SK-N-SH treated with all-trans-retinoic acid at 6 μM for 48 hours (cell line): ENCODE measurements around the gene SPACA5.
"Not testable (repeated sequence)": the region's sequence is repeated elsewhere in the genome, so short reads cannot be mapped to it uniquely, and the experiment has no call there.

Experiments
- ATAC-seq: fragments of 200-7000 bp; cut with Tn5 transposase; 3 replicates; pipeline ENCODE4 v1.9.1; 2020; ENCODE audit warnings: mild to moderate bottlenecking, moderate library complexity
- ARNTL ChIP-seq: fragments of 450-650 bp; formaldehyde crosslinking; IDR thresholded peaks from 2 replicates; pipeline ENCODE4 v1.5.0; 2020; ENCODE audit warnings: low read depth, mild to moderate bottlenecking, moderate library complexity, borderline replicate concordance
- BACH2 ChIP-seq: fragments of 250-450 bp; sonication (Bioruptor Pico); IDR thresholded peaks from 2 replicates; pipeline ENCODE4 v1.9.0; 2021; ENCODE audit warnings: mild to moderate bottlenecking, borderline replicate concordance
- CSDC2 ChIP-seq: fragments of 250-450 bp; sonication (Bioruptor Pico); IDR thresholded peaks from 2 replicates; pipeline ENCODE4 v1.5.0; 2020; ENCODE audit warnings: mild to moderate bottlenecking, moderate library complexity
- GLIS3 ChIP-seq: fragments of 250-450 bp; sonication (Bioruptor Pico); IDR thresholded peaks from 2 replicates; pipeline ENCODE4 v1.5.0; 2020; ENCODE audit warnings: mild to moderate bottlenecking, moderate library complexity
- ISL1 ChIP-seq: fragments of 250-450 bp; sonication (Bioruptor Pico); IDR thresholded peaks from 2 replicates; pipeline ENCODE4 v2.1.2; 2022; ENCODE audit warnings: mild to moderate bottlenecking, moderate library complexity
- OSR1 ChIP-seq: fragments of 250-450 bp; sonication (Bioruptor Pico); IDR thresholded peaks from 2 replicates; pipeline ENCODE4 v1.8.0; 2022; ENCODE audit warnings: moderate library complexity, mild to moderate bottlenecking, inconsistent platforms
- PPARA ChIP-seq: fragments of 250-450 bp; sonication (Bioruptor Pico); IDR thresholded peaks from 2 replicates; pipeline ENCODE4 v1.5.0; 2020; ENCODE audit warnings: mild to moderate bottlenecking, borderline replicate concordance
- RARB ChIP-seq: fragments of 250-450 bp; sonication (Bioruptor Pico); IDR thresholded peaks from 2 replicates; pipeline ENCODE4 v1.8.0; 2021; ENCODE audit warnings: mild to moderate bottlenecking, moderate library complexity
- SNAI2 ChIP-seq: fragments of 250-450 bp; sonication (Bioruptor Pico); IDR thresholded peaks from 2 replicates; pipeline ENCODE4 v1.5.0; 2020; ENCODE audit warnings: mild to moderate bottlenecking, moderate library complexity
- TCF4 ChIP-seq: fragments of 250-450 bp; sonication (Bioruptor Pico); IDR thresholded peaks from 2 replicates; pipeline ENCODE4 v1.8.0; 2021; ENCODE audit warnings: mild to moderate bottlenecking, moderate library complexity, borderline replicate concordance
- TOX ChIP-seq: fragments of 250-450 bp; sonication (Bioruptor Pico); IDR thresholded peaks from 2 replicates; pipeline ENCODE4 v1.8.0; 2021; ENCODE audit warnings: mild to moderate bottlenecking, moderate library complexity, borderline replicate concordance
- ZC3H10 ChIP-seq: fragments of 250-450 bp; sonication (Bioruptor Pico); IDR thresholded peaks from 2 replicates; pipeline ENCODE4 v1.5.1; 2021; ENCODE audit warnings: mild to moderate bottlenecking, moderate library complexity
- ZFP3 ChIP-seq: fragments of 250-450 bp; sonication (Bioruptor Pico); IDR thresholded peaks from 2 replicates; pipeline ENCODE4 v1.5.0; 2020; ENCODE audit warnings: mild to moderate bottlenecking, moderate library complexity
- ZFP30 ChIP-seq: fragments of 450-650 bp; formaldehyde crosslinking; IDR thresholded peaks from 2 replicates; pipeline ENCODE4 v1.5.0; 2022; ENCODE audit warnings: mild to moderate bottlenecking, moderate library complexity
- ZNF565 ChIP-seq: fragments of 450-650 bp; formaldehyde crosslinking; conservative IDR thresholded peaks from 2 replicates; pipeline ENCODE4 v1.5.0; 2020; ENCODE audit warnings: low read depth, mild to moderate bottlenecking, moderate library complexity
- ZNF70 ChIP-seq: fragments of 450-650 bp; formaldehyde crosslinking; IDR thresholded peaks from 2 replicates; pipeline ENCODE4 v1.5.0; 2020; ENCODE audit warnings: mild to moderate bottlenecking, moderate library complexity
- TF ChIP-seq, protein P1 (sequence below): fragments of 250-450 bp; sonication (Bioruptor Pico); IDR thresholded peaks from 2 replicates; pipeline ENCODE4 v1.5.1; 2021; ENCODE audit warnings: mild to moderate bottlenecking, moderate library complexity
- TF ChIP-seq, protein P2 (sequence below): fragments of 250-450 bp; sonication (Bioruptor Pico); IDR thresholded peaks from 2 replicates; pipeline ENCODE4 v1.5.0; 2020; ENCODE audit warnings: mild to moderate bottlenecking, moderate library complexity
- TF ChIP-seq, protein P3 (sequence below): fragments of 250-450 bp; sonication (Bioruptor Pico); IDR thresholded peaks from 2 replicates; pipeline ENCODE4 v1.5.1; 2020; ENCODE audit warnings: low read depth, mild to moderate bottlenecking, moderate library complexity
- TF ChIP-seq, protein P4 (sequence below): fragments of 250-450 bp; sonication (Bioruptor Pico); IDR thresholded peaks from 2 replicates; pipeline ENCODE4 v1.8.0; 2020; ENCODE audit warnings: mild to moderate bottlenecking, moderate library complexity, borderline replicate concordance

SPACA5 gene

GRCh38 chrX:48022738-48023137 lies 15.9 kb downstream of the SPACA5 start (continued):
- TF ChIP-seq, protein P1, sequence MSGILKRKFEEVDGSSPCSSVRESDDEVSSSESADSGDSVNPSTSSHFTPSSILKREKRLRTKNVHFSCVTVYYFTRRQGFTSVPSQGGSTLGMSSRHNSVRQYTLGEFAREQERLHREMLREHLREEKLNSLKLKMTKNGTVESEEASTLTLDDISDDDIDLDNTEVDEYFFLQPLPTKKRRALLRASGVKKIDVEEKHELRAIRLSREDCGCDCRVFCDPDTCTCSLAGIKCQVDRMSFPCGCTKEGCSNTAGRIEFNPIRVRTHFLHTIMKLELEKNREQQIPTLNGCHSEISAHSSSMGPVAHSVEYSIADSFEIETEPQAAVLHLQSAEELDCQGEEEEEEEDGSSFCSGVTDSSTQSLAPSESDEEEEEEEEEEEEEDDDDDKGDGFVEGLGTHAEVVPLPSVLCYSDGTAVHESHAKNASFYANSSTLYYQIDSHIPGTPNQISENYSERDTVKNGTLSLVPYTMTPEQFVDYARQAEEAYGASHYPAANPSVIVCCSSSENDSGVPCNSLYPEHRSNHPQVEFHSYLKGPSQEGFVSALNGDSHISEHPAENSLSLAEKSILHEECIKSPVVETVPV (CRISPR knock-in tag): no peak
- no peak for TF ChIP-seq CSDC2 (CRISPR knock-in tag)
- TF ChIP-seq TOX (CRISPR knock-in tag): no peak
- TF ChIP-seq PPARA: no peak
- no peak for TF ChIP-seq RARB (CRISPR knock-in tag)
- no peak for TF ChIP-seq ZNF565 (CRISPR knock-in tag)
- TF ChIP-seq, protein P2, sequence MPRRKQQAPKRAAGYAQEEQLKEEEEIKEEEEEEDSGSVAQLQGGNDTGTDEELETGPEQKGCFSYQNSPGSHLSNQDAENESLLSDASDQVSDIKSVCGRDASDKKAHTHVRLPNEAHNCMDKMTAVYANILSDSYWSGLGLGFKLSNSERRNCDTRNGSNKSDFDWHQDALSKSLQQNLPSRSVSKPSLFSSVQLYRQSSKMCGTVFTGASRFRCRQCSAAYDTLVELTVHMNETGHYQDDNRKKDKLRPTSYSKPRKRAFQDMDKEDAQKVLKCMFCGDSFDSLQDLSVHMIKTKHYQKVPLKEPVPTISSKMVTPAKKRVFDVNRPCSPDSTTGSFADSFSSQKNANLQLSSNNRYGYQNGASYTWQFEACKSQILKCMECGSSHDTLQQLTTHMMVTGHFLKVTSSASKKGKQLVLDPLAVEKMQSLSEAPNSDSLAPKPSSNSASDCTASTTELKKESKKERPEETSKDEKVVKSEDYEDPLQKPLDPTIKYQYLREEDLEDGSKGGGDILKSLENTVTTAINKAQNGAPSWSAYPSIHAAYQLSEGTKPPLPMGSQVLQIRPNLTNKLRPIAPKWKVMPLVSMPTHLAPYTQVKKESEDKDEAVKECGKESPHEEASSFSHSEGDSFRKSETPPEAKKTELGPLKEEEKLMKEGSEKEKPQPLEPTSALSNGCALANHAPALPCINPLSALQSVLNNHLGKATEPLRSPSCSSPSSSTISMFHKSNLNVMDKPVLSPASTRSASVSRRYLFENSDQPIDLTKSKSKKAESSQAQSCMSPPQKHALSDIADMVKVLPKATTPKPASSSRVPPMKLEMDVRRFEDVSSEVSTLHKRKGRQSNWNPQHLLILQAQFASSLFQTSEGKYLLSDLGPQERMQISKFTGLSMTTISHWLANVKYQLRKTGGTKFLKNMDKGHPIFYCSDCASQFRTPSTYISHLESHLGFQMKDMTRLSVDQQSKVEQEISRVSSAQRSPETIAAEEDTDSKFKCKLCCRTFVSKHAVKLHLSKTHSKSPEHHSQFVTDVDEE (CRISPR knock-in tag): no peak
- no peak for TF ChIP-seq ISL1 (CRISPR knock-in tag)
- TF ChIP-seq ZFP30 (CRISPR knock-in tag): no peak
- TF ChIP-seq, all 23 proteins: peak for 0

DNA sequence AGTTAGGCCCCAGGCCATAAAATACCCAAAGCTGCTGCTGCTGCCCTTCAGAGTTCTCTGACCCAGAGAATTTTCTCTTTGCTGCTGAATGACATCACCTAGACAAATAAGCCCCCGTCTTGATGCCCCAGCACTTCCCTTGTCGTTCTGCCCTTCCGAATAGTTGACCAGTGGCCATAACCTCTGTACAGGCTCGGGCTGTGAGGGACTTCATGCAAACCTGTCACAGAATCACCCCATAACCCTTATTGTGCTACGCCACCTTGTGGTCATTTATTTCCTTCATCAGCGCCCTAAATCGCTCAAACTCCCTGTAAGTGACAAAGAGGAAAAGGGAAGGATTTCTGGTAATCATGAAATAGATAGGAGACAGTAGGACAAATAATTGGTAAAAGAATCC lies 18.8 kb downstream of the SPACA5 start:
- TF ChIP-seq PPARA: no peak
- TF ChIP-seq, protein P3, sequence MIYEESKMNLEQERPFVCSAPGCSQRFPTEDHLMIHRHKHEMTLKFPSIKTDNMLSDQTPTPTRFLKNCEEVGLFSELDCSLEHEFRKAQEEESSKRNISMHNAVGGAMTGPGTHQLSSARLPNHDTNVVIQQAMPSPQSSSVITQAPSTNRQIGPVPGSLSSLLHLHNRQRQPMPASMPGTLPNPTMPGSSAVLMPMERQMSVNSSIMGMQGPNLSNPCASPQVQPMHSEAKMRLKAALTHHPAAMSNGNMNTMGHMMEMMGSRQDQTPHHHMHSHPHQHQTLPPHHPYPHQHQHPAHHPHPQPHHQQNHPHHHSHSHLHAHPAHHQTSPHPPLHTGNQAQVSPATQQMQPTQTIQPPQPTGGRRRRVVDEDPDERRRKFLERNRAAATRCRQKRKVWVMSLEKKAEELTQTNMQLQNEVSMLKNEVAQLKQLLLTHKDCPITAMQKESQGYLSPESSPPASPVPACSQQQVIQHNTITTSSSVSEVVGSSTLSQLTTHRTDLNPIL (CRISPR knock-in tag): no peak
- no peak for TF ChIP-seq TOX (CRISPR knock-in tag)
- TF ChIP-seq, protein P4, sequence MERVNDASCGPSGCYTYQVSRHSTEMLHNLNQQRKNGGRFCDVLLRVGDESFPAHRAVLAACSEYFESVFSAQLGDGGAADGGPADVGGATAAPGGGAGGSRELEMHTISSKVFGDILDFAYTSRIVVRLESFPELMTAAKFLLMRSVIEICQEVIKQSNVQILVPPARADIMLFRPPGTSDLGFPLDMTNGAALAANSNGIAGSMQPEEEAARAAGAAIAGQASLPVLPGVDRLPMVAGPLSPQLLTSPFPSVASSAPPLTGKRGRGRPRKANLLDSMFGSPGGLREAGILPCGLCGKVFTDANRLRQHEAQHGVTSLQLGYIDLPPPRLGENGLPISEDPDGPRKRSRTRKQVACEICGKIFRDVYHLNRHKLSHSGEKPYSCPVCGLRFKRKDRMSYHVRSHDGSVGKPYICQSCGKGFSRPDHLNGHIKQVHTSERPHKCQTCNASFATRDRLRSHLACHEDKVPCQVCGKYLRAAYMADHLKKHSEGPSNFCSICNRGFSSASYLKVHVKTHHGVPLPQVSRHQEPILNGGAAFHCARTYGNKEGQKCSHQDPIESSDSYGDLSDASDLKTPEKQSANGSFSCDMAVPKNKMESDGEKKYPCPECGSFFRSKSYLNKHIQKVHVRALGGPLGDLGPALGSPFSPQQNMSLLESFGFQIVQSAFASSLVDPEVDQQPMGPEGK (CRISPR knock-in tag): no peak
- no peak for TF ChIP-seq BACH2 (CRISPR knock-in tag)
- TF ChIP-seq TCF4 (CRISPR knock-in tag): no peak
- peak; percentile 69 for ATAC-seq

DNA sequence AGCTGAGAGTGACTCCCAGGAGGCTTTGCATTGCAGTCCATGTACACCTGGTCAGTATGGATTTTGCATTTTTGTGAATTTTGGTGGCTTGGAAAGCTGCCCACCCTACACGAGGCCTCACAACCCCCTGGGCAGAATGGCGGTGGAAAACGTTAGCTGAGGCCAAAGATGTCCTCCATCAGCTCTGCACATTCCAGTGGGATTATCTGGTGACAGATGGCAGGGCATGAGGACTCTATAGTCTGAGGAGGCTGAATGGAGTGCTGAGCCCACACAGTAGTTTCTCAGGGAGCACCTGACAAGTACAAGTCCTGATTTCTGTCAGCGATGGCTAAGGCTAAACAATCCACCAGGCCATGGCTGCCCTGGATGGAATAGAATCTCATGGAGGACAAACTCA lies 20.8 kb downstream of the SPACA5 start:
- not testable (repeated sequence) for ATAC-seq

DNA sequence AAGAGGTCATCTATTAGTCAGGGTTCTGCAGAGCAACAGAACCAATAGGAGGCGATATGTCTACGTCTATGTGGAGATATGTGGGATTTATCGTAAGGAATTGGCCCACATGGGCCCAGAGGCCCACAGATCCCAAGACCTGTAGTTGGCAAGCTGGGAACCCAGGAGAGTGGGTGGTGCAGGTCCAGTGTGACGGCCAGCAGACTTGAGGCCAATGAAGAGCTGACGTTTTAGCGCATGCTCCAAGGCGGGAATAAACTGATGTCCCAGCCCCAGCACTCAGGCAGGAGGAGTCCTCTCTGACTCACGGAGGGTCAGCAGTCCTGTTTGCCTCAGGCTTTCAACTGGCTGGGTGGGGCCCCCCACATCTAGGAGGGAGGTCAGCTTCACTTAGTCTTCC lies 21.3 kb downstream of the SPACA5 start:
- no peak for ATAC-seq
- TF ChIP-seq, protein P1 (CRISPR knock-in tag): no peak
- no peak for TF ChIP-seq ZNF565 (CRISPR knock-in tag)
- TF ChIP-seq ISL1 (CRISPR knock-in tag): no peak
- no peak for TF ChIP-seq ZC3H10 (CRISPR knock-in tag)
- TF ChIP-seq, protein P2 (CRISPR knock-in tag): no peak
- TF ChIP-seq BACH2 (CRISPR knock-in tag): no peak
- TF ChIP-seq PPARA: no peak
- TF ChIP-seq ZNF70: no peak
- no peak for TF ChIP-seq TCF4 (CRISPR knock-in tag)
- no peak for TF ChIP-seq RARB (CRISPR knock-in tag)
- TF ChIP-seq GLIS3 (CRISPR knock-in tag): no peak
- no peak for TF ChIP-seq CSDC2 (CRISPR knock-in tag)
- TF ChIP-seq OSR1: no peak
- no peak for TF ChIP-seq ZFP3 (CRISPR knock-in tag)
- TF ChIP-seq, protein P4 (CRISPR knock-in tag): no peak
- no peak for TF ChIP-seq TOX (CRISPR knock-in tag)
- no peak for TF ChIP-seq SNAI2 (CRISPR knock-in tag)
- TF ChIP-seq ARNTL (CRISPR knock-in tag): no peak
